NCI-H226 (cell line): ENCODE data around the gene CHAT.

Experiments used
- DNase-seq: peaks from one replicate; pipeline ENCODE4 v3.0.0-alpha.2; 2015

Gene CHAT

GRCh38 chr10:49612513-49613164, 1.2 kb upstream of the CHAT start:
- no peak for DNase-seq

GRCh38 chr10:49613165-49613881, 514 bp upstream of the CHAT start:
- DNase-seq = no peak

- DNase-seq = no peak
Measured at GRCh38 chr10:49614242-49615198, 683 bp downstream of the CHAT start.

GRCh38 chr10:49615213-49615612, 1.4 kb downstream of the CHAT start:
- no peak for DNase-seq

GRCh38 chr10:49615721-49616120, 1.9 kb downstream of the CHAT start:
- DNase-seq = no peak

- no peak for DNase-seq
Measured at GRCh38 chr10:49616421-49617101, 2.7 kb downstream of the CHAT start.

- DNase-seq = no peak
Measured at GRCh38 chr10:49617121-49618020, 3.5 kb downstream of the CHAT start.

GRCh38 chr10:49618821-49619220, 5.0 kb downstream of the CHAT start:
- DNase-seq = no peak

GRCh38 chr10:49619613-49620012, 5.8 kb downstream of the CHAT start:
- DNase-seq = no peak

- DNase-seq = no peak
Measured at GRCh38 chr10:49620286-49620810, 6.5 kb downstream of the CHAT start.

GRCh38 chr10:49620841-49621378, 7.1 kb downstream of the CHAT start:
- no peak for DNase-seq

GRCh38 chr10:49621561-49621960, 7.7 kb downstream of the CHAT start:
- no peak for DNase-seq

- DNase-seq = no peak
Measured at GRCh38 chr10:49622426-49623425, 8.9 kb downstream of the CHAT start.

GRCh38 chr10:49624629-49625028, 10.8 kb downstream of the CHAT start:
- no peak for DNase-seq

- DNase-seq = no peak
Measured at GRCh38 chr10:49625411-49625810, 11.6 kb downstream of the CHAT start.

- no peak for DNase-seq
Measured at GRCh38 chr10:49627038-49627437, 13.2 kb downstream of the CHAT start.

GRCh38 chr10:49627644-49628247, 13.9 kb downstream of the CHAT start:
- DNase-seq = no peak

GRCh38 chr10:49628599-49628998, 14.8 kb downstream of the CHAT start:
- DNase-seq = no peak

- no peak for DNase-seq
Measured at GRCh38 chr10:49629431-49629881, 15.6 kb downstream of the CHAT start.
